Measurements from ENCODE around the gene DNAJB14.
"Not testable (repeated sequence)": the region's sequence is repeated elsewhere in the genome, so short reads cannot be mapped to it uniquely, and the experiment has no call there.

DNAJB14 gene

GRCh38 chr4:99946356-99947189 lies at the start of gene DNAJB14:
TSS of gene DNAJB14 (minus strand) at chr4:99946618. CDS start at chr4:99946571, 47 bp downstream.
- ATAC-seq = peak; percentile 48 to 57

- ATAC-seq = no peak
Observed at GRCh38 chr4:99991741-99992140, 45.3 kb upstream of the DNAJB14 start.

- no peak for ATAC-seq
Observed at GRCh38 chr4:99987681-99988080, 41.3 kb upstream of the DNAJB14 start.

GRCh38 chr4:99986792-99987191 lies 40.4 kb upstream of the DNAJB14 start:
- ATAC-seq = no peak

DNA sequence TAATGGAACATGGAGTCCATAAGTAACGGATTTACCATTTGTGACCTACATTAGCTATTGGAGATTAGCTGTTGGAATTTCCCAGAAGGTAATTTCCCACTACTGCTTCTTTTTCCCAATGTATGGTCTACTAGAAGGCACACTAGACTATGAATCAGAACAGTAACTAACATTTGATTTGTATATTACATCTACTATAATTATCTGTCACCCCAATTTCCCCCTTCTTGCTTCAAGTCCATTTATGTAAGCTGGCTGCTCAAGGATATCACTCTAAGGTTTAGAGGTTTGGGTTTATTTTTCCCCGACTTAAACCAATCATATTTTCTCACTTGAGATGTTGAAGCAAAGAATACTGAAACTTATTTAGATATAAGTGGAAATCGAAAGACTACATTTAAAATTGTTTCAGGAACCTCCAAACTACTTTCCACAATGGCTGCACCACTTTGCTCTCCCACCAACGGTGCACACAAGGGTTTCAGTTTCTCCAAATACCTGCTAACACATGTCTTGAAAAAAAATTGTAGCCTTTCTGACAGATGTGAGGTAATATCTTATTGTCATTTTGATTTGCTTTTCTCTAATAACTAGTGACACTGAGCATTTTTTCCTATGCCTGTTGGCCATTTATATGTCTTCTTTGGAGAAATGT lies 37.0 kb upstream of the DNAJB14 start:
- peak in 1 of 2 donors; percentile 7 for ATAC-seq

GRCh38 chr4:99979872-99980271 lies 33.5 kb upstream of the DNAJB14 start:
- no peak for ATAC-seq

- ATAC-seq = no peak
Observed at GRCh38 chr4:99971453-99972111, 25.2 kb upstream of the DNAJB14 start.

GRCh38 chr4:99968330-99968729 lies 21.9 kb upstream of the DNAJB14 start:
- ATAC-seq = no peak

DNA sequence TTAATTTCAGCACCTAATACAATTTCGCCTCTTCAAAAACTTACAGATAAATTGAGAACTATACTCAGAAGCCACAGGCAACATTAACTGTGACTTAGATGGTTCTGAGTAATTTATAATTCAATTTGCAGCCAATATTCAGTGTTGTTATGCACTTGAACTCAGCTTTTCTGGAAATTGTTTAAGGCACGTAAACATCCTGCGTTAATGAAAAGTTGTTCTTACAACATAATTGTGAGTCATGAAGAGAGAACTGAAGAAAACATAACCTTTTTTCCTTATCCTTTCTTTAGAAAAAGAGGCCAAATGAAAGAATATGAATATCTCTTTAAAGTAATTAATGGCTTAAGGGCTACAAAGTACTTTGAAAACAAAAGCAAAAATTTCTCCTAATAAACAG lies 20.3 kb upstream of the DNAJB14 start:
- no peak for ATAC-seq

DNA sequence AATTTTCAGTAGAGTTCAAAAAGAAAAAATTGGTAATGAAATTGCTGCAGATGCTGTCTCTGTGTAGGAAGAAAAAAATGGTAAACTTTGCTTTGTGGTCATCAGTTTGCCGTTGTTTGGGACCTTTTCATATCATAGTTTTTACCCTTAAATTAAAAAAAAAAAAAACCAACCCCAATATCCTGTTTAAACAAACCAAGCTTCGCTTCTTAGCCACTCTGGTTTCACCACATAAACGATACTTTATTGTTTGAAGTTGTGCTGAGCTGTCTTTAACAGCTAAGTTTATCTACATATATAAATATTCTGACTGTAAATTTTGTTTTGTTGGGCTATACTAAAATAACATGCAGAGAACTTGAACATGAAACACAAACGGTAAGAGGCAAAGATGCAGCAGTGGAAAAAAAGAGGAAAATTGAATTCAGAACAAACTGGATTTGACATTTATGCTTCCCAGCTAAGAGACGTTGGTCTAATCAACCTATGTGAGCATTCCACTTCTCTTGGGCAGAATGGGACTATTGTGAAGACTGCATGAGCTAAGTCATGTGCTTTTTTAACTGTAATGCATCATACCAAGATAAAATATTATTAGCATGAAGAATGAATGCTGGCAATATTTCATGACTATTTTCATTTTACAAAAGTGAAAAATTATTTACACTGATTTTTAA lies 19.4 kb upstream of the DNAJB14 start:
- no peak for ATAC-seq

DNA sequence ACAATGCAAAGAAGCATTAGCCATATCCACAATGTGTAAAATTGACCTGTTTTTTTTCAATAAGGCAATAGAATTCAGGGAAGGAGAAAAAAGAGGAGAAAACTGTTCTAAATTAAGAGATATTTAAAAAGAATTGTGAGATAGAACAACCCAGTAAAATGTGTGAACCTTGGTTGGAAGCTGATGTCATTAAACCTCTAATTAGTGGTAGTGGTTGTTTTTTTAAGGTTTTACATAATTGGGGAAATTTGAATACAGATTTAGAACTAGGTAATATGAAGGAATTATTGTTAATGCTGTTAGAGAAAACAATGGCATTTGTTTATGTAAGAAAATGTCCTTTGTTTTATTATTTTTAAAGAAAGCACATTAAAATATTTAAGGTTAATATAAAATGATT lies 18.8 kb upstream of the DNAJB14 start:
- ATAC-seq = no peak

- no peak for ATAC-seq
Observed at GRCh38 chr4:99961711-99962110, 15.3 kb upstream of the DNAJB14 start.

- no peak for ATAC-seq
Observed at GRCh38 chr4:99960648-99961047, 14.2 kb upstream of the DNAJB14 start.

DNA sequence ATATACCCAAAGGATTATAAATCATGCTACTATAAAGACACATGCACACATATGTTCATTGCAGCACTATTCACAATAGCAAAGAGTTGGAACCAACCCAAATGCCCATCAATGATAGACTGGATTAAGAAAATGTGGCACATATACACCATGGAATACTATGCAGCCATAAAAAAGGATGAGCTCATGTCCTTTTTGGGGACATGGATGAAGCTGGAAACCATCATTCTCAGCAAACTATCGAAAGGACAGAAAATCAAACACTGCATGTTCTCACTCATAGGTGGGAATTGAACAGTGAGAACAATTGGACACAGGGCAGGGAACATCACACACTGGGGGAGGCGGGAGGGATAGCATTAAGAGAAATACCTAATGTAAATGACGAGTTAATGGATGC lies 11.8 kb upstream of the DNAJB14 start:
- ATAC-seq = not testable (repeated sequence)

DNA sequence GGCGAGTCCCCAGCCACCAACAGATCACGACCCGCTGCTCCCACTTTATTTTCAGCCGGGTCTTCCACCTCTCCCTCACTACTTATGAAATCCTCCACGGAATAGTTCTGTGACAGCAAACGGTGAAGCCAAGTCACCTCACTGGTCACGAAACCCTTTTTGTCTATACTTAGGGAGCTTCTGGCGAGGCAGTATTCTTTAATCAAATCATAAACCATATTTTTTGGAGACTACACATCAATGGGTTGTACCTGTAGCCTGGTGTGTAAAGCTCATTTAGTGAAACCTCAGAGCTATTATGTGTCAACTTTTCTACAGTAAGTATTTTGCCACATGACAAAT lies 4.5 kb upstream of the DNAJB14 start:
- ATAC-seq = no peak

DNA sequence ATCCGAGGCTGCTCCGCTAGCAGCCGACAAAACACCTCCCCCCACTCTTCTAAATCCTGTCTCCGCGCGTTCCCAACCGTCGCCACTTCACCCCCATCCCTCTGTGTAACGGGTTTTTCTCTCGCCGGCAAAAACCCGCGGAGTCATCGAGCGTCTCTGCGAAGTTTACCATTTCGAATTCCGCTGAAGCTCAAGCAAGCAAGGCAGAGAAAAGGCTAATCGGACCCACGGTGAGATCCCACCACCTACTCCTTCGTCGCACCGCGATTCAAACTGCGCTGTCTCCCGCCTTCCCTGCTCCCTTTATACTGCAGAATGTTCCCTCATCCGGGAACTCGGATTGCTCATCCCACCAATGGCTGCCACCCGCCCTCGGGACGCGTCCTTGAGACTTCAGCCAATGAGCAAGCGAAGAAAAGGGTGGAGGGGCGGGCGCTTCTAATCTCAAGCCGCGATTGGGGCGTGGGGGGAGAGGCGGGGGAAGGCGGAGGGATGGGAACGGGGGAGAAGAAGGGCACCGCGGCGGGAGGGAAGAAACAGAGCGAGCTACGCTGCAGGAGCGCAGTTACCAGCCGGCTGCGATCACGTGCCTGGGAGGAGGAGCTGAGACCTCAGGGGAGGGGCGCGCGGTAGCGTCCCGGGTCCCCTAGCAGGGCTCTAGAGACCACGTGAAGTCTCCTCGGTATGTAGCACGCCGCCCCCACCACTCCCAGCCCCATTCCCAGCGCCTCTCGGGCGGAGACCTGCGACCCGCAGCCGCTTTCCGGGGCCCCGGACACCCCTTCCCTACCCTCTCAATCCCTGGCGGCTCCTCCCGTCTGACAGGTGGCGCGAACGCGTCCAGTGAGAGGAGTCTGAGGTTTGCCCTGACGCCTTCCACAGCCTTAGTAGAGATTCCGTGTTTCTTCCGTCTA lies 3.8 kb upstream of the DNAJB14 start, which contains the start of gene H2AZ1:
H2AZ1 (minus strand) TSS at position 277 of the 914 bp plus-strand sequence; CDS start at position 172, 105 bp downstream.
- ATAC-seq = peak; percentile 73 to 75

GRCh38 chr4:99949034-99949998 lies 2.9 kb upstream of the DNAJB14 start:
- ATAC-seq = peak; percentile 10 to 21

DNA sequence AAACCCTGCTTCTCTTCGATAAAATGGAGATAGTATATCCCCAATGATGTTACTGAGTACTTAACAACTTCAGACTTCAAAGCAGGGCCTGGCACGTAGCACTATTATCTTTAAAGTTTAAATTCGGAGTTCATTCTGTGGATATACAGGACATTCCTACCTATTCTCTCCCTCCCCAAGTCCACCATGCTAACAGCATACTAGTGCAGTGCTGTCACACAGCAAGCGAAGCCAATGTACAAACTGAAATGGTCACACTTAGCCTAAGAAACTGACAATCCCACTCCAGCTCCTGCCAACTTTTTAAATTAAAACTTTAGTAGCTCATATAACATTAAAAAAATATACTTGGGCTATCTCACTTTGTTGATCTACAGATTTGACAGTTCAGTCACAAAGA lies 1.2 kb upstream of the DNAJB14 start:
- ATAC-seq = no peak

DNA sequence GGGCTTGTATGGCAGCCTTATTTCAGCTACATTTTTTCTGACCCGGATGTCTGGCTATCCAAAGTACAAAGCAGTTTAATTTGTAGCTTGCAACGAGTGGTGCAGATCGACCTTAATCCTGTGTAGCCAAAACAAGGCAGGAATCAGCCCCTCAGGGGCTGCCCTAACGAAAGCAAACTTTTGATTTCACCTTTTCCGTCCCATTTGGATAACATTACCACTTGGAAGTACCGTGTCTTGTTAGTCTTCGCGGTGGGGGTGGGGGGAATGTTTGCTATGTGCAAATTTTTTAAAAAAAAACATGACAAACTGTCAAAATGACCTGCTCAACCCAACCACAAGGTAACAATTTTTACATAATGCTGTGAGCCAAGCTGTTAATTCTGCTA lies 766 bp upstream of the DNAJB14 start:
- ATAC-seq = no peak

- ATAC-seq = no peak
Observed at GRCh38 chr4:99945718-99946355, 581 bp downstream of the DNAJB14 start.
